ENCODE measurements around the gene KRTAP12-3.
"Not testable (repeated sequence)": the region's sequence is repeated elsewhere in the genome, so short reads cannot be mapped to it uniquely, and the experiment has no call there.

Gene KRTAP12-3

GRCh38 chr21:44648557-44649311 is 9.0 kb upstream of the KRTAP12-3 start:
- Histone ChIP-seq H3K4me3 (no peak overlapping the region), H3K27ac (no peak overlapping the region)

DNA sequence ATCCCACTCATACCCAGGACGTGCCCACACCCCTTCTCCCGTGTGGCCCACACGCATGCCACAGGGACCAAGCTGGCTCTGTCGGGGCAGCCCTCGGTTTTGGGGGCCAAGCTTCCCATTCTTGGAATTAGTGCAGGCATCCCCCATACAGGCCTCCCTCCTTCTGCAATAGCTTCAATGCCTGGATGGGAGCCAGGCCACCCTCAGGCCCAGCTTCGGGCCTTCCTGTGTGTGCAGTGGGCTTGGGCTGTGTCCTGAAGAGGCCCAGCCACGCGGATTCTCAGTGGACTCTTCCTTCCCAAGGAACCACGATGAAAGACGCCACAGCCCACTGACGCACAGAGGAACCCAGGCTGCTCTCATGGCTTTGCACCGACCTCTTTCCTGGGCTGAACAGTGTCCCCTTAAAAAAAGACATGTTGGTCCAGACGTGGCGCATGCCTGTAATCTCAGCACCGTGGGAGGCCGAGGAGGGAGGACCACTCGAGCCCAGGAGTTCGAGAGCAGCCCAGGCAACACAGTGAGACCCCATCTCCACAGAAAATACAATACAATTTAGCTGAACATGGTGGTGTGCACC is 8.1 kb upstream of the KRTAP12-3 start:
- Histone ChIP-seq H3K4me3 (no peak overlapping the region), H3K27ac (no peak overlapping the region)

DNA sequence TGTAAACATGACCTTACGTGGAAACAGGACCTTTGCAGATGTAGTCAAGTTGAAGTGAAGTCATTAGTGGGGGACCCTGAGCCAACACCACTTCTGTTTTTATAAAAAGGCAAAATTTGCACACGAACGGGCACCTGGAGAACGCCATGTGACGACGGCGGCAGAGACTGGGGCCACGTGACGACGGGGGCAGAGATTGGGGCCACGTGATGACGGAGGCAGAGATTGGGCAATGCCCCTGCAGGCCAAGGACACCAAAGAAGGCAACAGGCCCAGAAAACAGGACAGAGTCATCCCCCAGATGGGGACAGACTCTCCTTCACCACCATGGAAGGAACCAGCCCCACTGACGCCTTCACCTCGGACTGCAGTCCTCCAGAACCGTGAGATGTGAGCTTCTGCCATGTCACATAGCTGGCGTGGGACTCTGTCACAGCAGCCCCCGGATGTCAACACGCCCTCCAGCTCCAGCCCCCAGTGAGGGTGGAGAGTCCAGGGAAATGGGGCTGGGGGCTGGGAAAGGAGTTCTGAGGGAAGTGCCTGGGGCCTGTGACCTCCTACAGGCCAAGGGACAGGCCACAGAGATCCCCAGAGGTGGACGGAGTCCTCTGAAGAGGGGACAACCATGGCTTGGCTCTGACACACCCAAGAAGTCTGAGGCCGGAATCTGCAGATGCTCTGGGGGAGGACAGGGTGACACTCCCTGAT is 7.3 kb upstream of the KRTAP12-3 start:
- no peak overlapping the region for H3K4me3 ChIP-seq

DNA sequence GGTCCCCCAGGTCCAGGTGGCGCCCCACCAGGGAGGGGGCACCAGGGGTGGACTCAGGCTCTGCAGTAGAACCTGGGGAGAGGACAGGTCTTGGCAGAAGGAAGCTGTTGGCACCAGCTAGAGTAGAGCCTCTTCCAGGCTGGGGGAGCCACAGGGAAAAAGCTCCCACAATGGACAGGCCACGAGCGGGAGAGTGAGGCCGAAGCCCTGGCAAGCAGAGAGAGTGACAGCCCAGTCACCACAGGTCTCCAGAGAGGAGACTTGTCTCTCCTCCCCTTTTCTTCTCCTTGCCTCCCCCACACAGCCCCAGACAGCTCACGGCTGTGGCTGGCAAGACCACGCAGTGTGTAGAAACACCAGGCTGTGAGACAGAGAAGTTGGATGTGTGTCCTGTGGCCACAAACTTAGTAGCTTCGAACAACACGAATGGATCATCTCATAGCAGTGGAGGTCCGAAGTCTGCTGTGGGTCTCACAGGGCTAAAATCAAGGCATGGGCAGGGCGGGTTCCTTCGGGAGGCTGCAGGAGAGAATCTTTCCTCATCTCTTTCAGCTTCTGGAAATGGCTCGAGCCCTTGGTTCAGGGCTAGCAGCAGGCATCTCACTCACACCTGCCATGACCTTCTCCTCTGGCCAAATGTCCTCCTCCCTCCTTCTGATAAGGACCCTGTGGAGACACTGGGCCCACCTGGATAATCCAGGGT is 6.6 kb upstream of the KRTAP12-3 start:
- no peak overlapping the region for H3K4me3 ChIP-seq

More for the DNA sequence above, 7.3 kb upstream of the KRTAP12-3 start:
- H3K27ac ChIP-seq: no peak overlapping the region

DNA sequence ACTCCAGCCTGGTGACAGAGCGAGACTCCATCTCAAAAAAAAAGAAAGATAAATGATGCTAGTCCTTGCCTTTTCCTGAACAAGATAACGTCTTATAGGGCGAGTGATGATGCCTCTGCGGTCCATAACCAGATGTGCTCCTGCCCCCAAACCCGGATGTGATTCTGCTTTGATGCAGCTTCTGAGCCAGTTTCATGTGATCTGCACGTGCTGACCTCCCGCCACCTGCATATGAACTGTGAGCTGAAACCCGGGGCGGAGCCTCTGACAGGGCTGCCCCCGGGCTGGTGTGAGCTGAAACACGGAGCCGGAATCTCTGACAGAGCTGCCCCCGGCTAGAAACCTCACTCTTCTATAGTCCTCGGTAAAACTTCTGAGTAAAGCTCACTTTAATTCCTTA is 4.6 kb upstream of the KRTAP12-3 start:
- Histone ChIP-seq H3K4me3 (no peak overlapping the region), H3K27ac (no peak overlapping the region)

More for the DNA sequence above, 6.6 kb upstream of the KRTAP12-3 start:
- no peak overlapping the region for H3K27ac ChIP-seq

DNA sequence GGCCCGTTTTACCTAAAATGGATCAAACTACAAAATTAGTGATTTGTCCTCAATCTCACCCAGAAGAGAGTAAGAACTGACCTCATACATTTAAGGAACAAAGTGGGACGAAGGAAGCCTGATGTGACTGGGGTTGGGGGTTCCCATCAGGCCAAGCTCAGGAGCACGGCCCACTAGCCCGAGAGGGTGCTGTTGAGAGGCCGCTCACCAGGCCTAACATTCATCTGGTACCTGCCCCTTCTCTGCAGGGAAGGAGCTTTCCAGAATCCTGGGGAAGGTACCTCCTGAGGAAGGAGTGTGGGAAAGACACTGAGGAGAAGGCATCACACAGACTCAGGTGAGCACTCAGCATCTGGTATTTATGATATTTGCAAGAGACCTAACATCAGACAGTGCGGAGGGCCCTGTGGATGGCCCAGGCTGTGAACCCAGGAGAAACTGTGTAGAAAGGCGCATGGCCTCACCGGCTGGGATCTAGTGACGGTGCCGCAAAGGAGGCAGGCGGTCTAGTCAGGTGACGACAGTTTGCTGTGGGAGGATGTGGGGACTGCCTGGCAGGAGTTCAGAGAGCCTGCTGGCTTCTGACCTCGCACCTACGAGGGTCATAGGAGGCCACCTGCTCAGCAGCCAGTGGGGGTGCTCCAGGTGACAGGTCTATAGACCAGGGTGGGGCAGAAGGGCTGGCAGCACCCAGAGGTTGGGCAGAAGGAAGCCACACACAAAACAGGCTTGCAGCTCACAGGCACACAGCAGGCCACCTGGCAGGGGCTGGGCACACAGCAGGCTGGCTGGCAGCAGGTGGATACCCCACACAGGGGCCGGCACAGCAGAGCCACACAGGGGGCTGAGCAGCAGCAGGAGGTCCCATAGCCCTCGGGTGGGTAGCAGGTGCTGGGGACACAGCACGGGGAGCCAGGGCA is 3.8 kb upstream of the KRTAP12-3 start:
- H3K27ac ChIP-seq: peak overlapping the region in 2 of 21 experiments; percentile 39 to 58
- H3K4me3 ChIP-seq: no peak overlapping the region

DNA sequence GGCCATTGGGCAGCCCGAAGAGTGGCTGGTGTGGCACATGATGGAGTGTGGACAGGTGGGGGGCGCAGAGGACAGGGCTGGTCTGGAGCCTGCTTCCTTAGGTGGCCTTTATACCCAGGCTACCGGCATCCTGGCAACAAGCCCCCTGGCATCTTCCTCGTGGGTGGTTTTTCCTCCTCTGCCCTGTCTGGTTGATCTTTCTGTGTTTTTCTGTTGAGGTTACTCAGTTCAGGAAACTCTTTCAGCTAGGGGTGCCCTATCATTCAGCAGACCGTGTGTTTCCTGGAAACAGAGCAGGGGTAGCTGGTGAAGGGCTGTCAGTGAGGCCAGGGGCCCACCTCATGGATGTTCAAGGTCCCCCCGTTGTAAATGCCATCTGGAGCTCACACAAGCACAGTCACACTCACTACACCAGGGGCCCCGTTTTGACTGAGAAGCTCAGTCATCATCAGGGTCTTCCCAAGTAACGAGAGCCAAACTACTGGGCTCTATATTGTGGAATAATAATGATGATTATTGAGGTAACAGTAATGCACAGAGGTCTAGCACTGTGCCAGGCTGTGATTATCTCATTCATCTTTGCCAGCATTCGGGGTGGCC is 3.1 kb upstream of the KRTAP12-3 start, which contains the start of gene KRTAP12-4:
Gene KRTAP12-4, minus strand, starts transcription at position 84 of the 600 bp plus-strand sequence. Its CDS starts 45 bp downstream, at position 39.
- peak within 1 kb of the TSS in 2 of 21 experiments; percentile 39 to 58 for H3K27ac ChIP-seq

GRCh38 chr21:44656868-44657267 is 864 bp upstream of the KRTAP12-3 start:
- no peak overlapping the region for H3K4me3 ChIP-seq
- peak overlapping the region in 6 of 21 experiments; percentile 18 to 75 (median 55) for H3K27ac ChIP-seq

More for the DNA sequence above, 3.1 kb upstream of the KRTAP12-3 start, which contains the start of gene KRTAP12-4:
- H3K4me3 ChIP-seq: no peak within 1 kb of the TSS

GRCh38 chr21:44658541-44658910 is 794 bp downstream of the KRTAP12-3 start:
- H3K27ac ChIP-seq: peak overlapping the region in 6 of 21 experiments; percentile 3 to 75 (median 48)
- no peak overlapping the region for H3K4me3 ChIP-seq

GRCh38 chr21:44658913-44659595 is 1.3 kb downstream of the KRTAP12-3 start:
- H3K27ac ChIP-seq: peak overlapping the region in 6 of 21 experiments; percentile 3 to 75 (median 48)
- H3K4me3 ChIP-seq: no peak overlapping the region

DNA sequence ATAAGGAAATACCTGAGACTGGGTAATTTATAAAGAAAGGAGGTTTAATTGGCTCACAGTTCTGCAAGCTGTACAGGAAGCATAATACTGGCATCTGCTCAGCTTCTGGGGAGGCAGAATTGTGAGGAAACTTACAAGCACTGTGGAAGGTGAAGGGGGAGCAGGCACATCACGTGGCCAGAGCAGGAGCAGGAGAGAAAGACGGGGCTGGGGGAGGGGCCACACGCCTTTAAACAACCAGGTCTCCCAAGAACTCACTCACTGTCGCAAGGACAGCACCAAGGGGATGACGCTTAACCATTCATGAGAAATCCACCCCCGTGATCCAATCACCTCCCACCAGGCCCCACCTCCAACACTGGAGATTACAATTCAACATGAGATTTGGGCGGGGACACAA is 3.8 kb downstream of the KRTAP12-3 start:
- H3K27ac ChIP-seq, H3K4me3 ChIP-seq: not testable (repeated sequence)

GRCh38 chr21:44664691-44665090 is 7.0 kb downstream of the KRTAP12-3 start:
- H3K4me3 ChIP-seq: no peak overlapping the region

DNA sequence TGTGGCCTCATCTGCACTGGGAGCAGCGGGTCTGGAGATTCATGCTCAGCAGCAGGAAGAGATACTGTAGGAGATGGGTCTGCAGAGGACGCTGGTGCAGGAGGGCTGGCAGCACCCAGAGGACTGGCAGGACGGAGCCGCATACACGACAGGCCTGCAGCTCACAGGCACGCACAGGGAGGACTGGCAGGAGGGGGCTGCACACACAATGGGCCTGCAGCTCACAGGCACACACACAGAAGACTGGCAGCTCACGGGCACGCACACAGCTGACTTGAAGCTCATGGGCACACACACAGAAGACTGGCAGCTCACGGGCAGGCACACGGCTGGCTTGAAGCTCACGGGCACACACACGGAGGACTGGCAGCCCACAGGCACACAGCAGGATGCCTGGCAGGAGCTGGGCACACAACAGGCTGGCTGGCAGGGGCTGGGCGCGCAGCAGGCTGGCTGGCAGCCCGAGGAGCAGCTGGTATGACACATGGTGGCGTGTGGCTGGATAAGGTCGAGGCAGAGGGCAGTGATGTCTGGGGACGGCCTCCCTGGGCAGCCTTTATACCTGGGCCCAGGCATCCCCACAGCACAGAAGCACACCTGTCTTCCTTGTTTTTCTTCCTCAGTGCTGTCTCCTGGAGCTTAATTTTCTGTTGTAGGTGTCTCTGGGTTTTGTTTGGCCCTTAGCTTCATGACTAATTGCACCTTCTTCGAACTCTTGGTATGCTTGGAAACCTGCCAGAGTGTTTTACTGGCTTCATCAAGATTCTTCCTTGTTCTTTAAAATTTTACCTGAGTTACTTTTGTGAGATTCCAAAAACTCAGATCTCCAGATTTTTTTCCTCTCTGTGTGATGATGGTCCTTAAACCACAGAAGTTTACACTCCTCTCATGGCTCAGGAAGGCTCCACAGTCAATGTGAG is 8.9 kb downstream of the KRTAP12-3 start, which contains the start of gene KRTAP12-2:
Gene KRTAP12-2, minus strand, starts transcription at position 527 of the 920 bp plus-strand sequence. Its CDS starts 41 bp downstream, at position 486.
- no peak within 1 kb of the TSS for H3K4me3 ChIP-seq
- H3K27ac ChIP-seq: no peak within 1 kb of the TSS

More at GRCh38 chr21:44664691-44665090, 7.0 kb downstream of the KRTAP12-3 start:
- H3K27ac ChIP-seq: no peak overlapping the region

DNA sequence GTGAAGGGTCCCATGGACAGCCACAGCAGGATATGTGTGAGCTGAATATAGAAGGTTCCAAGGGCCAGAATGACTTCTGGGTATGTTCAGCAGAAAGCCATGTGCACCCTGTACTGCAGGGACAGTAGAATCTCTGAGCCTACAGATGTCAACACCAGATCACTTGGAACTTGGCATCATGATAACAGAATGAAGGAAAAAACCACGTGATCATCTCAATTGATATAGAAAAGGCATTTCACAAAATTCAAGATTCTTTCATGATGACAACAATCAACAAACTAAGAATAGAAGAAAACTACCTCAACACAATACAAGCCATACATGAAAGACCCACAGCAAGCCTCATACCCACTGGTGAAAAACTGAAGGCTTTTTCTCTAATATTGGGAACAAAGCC is 9.9 kb downstream of the KRTAP12-3 start:
- Histone ChIP-seq H3K4me3 (no peak overlapping the region), H3K27ac (no peak overlapping the region)

GRCh38 chr21:44670642-44671432 is 13.1 kb downstream of the KRTAP12-3 start:
- H3K4me3 ChIP-seq: no peak overlapping the region
- no peak overlapping the region for H3K27ac ChIP-seq

DNA sequence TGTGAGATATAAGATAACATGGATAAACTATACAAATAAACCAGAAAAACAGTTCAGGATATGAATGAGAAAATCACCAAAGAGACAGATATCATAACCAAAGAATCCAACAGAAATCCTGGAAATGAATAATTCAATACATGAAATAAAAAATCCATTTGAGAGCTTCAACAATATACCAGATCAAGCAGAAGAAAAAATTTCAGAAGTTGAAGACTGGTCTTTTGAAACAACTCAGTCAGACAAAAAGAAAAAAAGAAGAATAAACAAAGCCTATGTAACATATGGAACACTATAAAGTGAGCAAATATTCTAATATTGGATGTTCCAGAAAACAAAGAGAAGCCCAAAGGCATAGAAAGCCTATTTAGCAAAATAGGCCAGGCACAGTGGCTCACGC is 14.2 kb downstream of the KRTAP12-3 start:
- no peak overlapping the region for H3K4me3 ChIP-seq
- H3K27ac ChIP-seq: no peak overlapping the region

All from skin epidermis (tissue), 12 donors.